ENCODE results near the gene RNF220. TPM values are rescaled to one million over a fixed set of nuclear protein-coding genes. Genes with fewer than 3 reads are reported as not detected.
A peak's percentile ranks its signal among the peaks of the same experiment; 100 is the strongest.

Gene RNF220
- total and polyA plus RNA-seq, 2 of the 13 experiments (the other 11 are each of a cell fraction or from before 2014, with no cell fraction given), result 48.2 to 72.1 TPM

DNA sequence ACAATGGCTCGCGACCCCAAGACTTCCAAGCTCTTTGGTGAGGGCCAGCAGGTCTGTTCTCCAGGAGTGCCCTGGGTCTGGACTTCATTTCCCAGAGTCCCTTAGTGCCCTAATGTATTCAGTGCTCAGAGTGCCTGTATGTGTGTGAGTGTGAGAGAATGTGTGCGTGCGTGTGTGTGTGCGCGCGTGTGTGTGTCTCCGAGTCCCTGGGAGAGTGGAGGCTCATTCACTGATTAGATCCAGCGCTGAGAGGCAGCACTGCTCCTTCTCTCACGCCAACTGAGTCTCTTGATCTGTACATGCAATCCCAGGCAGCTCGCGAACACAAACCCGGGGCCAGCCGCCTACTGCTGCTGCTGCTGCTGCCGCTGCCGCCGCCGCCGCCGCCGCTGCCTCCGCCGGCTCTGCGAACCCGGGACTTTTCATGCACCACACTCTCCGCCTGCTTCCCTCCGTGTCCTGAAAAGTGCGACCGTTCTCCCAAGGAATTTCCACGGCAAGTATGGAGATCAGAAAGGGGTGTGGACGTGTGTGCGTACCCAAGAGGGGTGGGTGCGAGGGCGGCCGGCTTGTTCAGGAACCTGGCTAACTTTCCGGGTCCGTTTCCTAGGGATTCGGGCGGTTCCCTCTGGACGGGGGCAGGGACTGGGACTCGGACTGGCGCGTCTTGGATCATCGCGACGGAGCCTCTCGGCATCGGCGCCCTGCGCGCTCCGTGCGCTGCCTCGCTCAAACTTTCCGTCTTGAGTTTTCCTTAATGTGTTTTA lies at the start of gene RNF220 (continued):
- TF ChIP-seq, protein P1, sequence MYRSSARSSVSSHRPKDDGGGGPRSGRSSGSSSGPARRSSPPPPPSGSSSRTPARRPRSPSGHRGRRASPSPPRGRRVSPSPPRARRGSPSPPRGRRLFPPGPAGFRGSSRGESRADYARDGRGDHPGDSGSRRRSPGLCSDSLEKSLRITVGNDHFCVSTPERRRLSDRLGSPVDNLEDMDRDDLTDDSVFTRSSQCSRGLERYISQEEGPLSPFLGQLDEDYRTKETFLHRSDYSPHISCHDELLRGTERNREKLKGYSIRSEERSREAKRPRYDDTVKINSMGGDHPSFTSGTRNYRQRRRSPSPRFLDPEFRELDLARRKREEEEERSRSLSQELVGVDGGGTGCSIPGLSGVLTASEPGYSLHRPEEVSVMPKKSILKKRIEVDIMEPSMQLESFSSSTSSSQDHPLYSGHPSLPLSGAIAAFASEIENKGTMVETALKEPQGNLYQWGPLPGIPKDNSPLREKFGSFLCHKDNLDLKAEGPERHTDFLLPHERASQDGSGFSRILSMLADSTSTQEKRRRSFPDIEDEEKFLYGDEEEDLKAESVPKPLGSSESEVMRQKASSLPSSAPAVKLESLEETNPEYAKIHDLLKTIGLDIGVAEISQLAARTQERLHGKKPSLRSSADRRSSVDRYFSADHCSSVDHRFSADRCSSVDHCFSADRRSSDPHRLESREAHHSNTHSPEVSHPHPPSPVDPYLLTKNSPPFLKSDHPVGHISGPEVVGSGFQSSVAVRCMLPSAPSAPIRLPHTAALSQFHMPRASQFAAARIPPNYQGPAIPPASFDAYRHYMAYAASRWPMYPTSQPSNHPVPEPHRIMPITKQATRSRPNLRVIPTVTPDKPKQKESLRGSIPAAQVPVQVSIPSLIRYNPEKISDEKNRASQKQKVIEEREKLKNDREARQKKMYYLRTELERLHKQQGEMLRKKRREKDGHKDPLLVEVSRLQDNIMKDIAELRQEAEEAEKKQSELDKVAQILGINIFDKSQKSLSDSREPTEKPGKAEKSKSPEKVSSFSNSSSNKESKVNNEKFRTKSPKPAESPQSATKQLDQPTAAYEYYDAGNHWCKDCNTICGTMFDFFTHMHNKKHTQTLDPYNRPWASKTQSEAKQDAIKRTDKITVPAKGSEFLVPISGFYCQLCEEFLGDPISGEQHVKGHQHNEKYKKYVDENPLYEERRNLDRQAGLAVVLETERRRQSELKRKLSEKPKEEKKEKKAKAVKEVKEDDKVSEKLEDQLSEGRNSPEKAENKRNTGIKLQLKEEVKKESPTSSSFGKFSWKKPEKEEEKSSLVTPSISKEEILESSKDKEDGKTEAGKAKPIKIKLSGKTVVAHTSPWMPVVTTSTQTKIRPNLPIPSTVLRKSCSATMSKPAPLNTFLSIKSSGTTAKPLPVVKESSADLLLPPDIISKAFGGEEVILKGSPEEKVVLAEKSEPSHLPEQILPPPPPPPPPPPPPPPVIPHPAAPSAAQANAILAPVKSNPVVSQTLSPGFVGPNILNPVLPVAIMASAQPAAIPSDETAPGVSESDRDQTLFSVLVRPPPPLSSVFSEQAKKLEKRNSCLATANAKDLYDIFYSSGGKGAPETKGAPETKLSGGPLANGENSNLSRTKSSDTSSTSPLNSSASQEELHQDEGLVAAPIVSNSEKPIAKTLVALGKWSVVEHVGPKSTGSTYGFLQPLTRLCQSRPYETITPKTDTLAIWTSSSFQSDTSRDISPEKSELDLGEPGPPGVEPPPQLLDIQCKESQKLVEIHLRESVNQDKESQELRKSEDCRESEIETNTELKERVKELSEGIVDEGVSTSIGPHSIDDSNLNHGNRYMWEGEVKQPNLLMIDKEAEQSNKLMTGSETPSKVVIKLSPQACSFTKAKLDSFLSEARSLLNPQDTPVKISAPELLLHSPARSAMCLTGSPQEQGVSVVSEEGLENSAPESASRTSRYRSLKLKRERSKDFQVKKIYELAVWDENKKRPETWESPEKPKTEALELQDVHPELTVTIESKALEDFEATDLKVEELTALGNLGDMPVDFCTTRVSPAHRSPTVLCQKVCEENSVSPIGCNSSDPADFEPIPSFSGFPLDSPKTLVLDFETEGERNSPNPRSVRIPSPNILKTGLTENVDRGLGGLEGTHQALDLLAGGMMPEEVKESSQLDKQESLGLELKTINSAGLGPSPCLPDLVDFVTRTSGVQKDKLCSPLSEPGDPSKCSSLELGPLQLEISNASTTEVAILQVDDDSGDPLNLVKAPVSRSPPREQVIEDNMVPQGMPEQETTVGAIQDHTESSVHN (CRISPR knock-in tag; IDR thresholded peaks at IDR 0.05), result 0 out of 2 replicates have a peak, but pooled peaks have one; percentile 27
- TF ChIP-seq, protein P2, sequence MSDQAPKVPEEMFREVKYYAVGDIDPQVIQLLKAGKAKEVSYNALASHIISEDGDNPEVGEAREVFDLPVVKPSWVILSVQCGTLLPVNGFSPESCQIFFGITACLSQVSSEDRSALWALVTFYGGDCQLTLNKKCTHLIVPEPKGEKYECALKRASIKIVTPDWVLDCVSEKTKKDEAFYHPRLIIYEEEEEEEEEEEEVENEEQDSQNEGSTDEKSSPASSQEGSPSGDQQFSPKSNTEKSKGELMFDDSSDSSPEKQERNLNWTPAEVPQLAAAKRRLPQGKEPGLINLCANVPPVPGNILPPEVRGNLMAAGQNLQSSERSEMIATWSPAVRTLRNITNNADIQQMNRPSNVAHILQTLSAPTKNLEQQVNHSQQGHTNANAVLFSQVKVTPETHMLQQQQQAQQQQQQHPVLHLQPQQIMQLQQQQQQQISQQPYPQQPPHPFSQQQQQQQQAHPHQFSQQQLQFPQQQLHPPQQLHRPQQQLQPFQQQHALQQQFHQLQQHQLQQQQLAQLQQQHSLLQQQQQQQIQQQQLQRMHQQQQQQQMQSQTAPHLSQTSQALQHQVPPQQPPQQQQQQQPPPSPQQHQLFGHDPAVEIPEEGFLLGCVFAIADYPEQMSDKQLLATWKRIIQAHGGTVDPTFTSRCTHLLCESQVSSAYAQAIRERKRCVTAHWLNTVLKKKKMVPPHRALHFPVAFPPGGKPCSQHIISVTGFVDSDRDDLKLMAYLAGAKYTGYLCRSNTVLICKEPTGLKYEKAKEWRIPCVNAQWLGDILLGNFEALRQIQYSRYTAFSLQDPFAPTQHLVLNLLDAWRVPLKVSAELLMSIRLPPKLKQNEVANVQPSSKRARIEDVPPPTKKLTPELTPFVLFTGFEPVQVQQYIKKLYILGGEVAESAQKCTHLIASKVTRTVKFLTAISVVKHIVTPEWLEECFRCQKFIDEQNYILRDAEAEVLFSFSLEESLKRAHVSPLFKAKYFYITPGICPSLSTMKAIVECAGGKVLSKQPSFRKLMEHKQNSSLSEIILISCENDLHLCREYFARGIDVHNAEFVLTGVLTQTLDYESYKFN (CRISPR knock-in tag; conservative IDR thresholded peaks at IDR 0.05), result peak; percentile 50
- TF ChIP-seq ZNF460 (CRISPR knock-in tag; IDR thresholded peaks at IDR 0.05; ENCODE audit: borderline replicate concordance) (no peak), ZNF713 (CRISPR knock-in tag; IDR thresholded peaks at IDR 0.05) (peak; percentile 79; the same call in 1 of the 2 replicates), NR2C2 (CRISPR knock-in tag; IDR thresholded peaks at IDR 0.05; ENCODE audit: borderline replicate concordance) (peak; percentile 60; the same call in 1 of the 2 replicates), STAG1 (CRISPR knock-in tag; IDR thresholded peaks at IDR 0.05) (0 out of 2 replicates have a peak, but pooled peaks have one; percentile 11), ZNF121 (CRISPR knock-in tag; IDR thresholded peaks at IDR 0.05) (no peak), ZNF788 (CRISPR knock-in tag; IDR thresholded peaks at IDR 0.05; ENCODE audit: borderline replicate concordance) (peak; percentile 79; the same call in 1 of the 2 replicates), REPIN1 (CRISPR knock-in tag; IDR thresholded peaks at IDR 0.05; ENCODE audit: borderline replicate concordance, low read depth) (no peak), MIER3 (CRISPR knock-in tag; IDR thresholded peaks at IDR 0.05; ENCODE audit: borderline replicate concordance) (peak; percentile 39; the same call in 1 of the 2 replicates), DMAP1 (CRISPR knock-in tag; IDR thresholded peaks at IDR 0.05) (no peak; the same call in 1 of the 2 replicates), ATF7-NPFF (CRISPR knock-in tag; IDR thresholded peaks at IDR 0.05; ENCODE audit: low read depth) (peak; percentile 80), ZZZ3 (CRISPR knock-in tag; IDR thresholded peaks at IDR 0.05; ENCODE audit: borderline replicate concordance) (0 out of 2 replicates have a peak, but pooled peaks have one; percentile 36), ZNF772 (CRISPR knock-in tag; IDR thresholded peaks at IDR 0.05) (peak; percentile 66; the same call in 1 of the 2 replicates)
- TF ChIP-seq, protein P3, sequence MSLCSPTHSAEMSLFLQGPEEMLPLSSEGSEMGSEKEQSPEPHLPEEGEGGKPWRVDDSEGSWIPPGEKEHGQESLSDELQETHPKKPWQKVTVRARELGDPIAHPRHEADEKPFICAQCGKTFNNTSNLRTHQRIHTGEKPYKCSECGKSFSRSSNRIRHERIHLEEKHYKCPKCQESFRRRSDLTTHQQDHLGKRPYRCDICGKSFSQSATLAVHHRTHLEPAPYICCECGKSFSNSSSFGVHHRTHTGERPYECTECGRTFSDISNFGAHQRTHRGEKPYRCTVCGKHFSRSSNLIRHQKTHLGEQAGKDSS (CRISPR knock-in tag; IDR thresholded peaks at IDR 0.05; ENCODE audit: borderline replicate concordance, low read depth), result peak; percentile 58; the same call in 1 of the 2 replicates
